ENCODE measurements around the gene PUS7L. TPM values are rescaled to one million over a fixed set of nuclear protein-coding genes. Genes with fewer than 3 reads are reported as not detected.

The PUS7L gene
- total and polyA plus RNA-seq, 2 of the 13 experiments (the other 11 are each of a cell fraction or from before 2014, with no cell fraction given): 6.5 to 37.6 TPM

- Histone ChIP-seq H3K27me3 (ENCODE audit: control insufficient read depth in 1 of 2, insufficient read depth in 2 of 2, low read length in 2 of 2) (no peaks in the 10 kb centered on the region; a peak in 1 of 5 replicates), H3K27ac (ENCODE audit: extremely low read length, insufficient read depth, low read length) (no peak overlapping the region), H3K4me3 (replicated peaks in 1 of 3; ENCODE audit: insufficient read depth in 1 of 3, low read depth in 2 of 3, low read length in 3 of 3) (no peak overlapping the region), H4K20me1 (ENCODE audit: insufficient read depth, low read length) (no peaks in the 10 kb centered on the region), H2AFZ (ENCODE audit: low read length) (no peak overlapping the region), H3K4me1 (ENCODE audit: insufficient read depth, low read length) (peaks cover 21% of the 10 kb centered on the region), H3K36me3 (replicated peaks in 1 of 2; ENCODE audit: control insufficient read depth in 1 of 2, insufficient read depth in 2 of 2, low read length in 2 of 2) (no peaks in the 10 kb centered on the region), H3K4me2 (ENCODE audit: low read depth, low read length) (no peak overlapping the region), H3K79me2 (ENCODE audit: insufficient read depth, low read length) (no peaks in the 10 kb centered on the region), H3K9me3 (ENCODE audit: low read length) (no peaks in the 10 kb centered on the region), H3K9ac (ENCODE audit: insufficient read depth, low read depth, low read length) (no peak overlapping the region)
- DNase-seq (ENCODE audit: low spot score) (no peak), ATAC-seq (no peak), FAIRE-seq (no peak)
- intact Hi-C loops (cut with micrococcal nuclease; ENCODE audit: unreplicated experiment) (no loop called here), in situ Hi-C loops (cut with HindIII; ENCODE audit: extremely low pct_ligation_motif_present, low pct_unique_long_range_greater_than_20kb) (no loop called here)
- ChIA-PET CTCF (ENCODE audit: low intra/inter-chr PET ratio, low total read pairs) (no interaction called here), POLR2A (no interaction called here)
- no TSS peak for BruUV-seq (replicated peaks)
- TF ChIP-seq BRCA1 (CRISPR knock-in tag; IDR thresholded peaks at IDR 0.05) (no peak), ZSCAN29 (CRISPR knock-in tag; conservative IDR thresholded peaks at IDR 0.05) (no peak), TBL1XR1 (IDR thresholded peaks at IDR 0.05; ENCODE audit: borderline replicate concordance, low read length, partially characterized antibody) (no peak), SP5 (CRISPR knock-in tag; IDR thresholded peaks at IDR 0.05; ENCODE audit: borderline replicate concordance, low read depth) (no peak), ZNF558 (CRISPR knock-in tag; IDR thresholded peaks at IDR 0.05; ENCODE audit: borderline replicate concordance) (no peak), MIXL1 (CRISPR knock-in tag; IDR thresholded peaks at IDR 0.05) (no peak), ZNF441 (CRISPR knock-in tag; IDR thresholded peaks at IDR 0.05; ENCODE audit: borderline replicate concordance) (no peak), ZBTB8A (CRISPR knock-in tag; IDR thresholded peaks at IDR 0.05; ENCODE audit: borderline replicate concordance, low read depth) (no peak), YEATS2 (CRISPR knock-in tag; IDR thresholded peaks at IDR 0.05; ENCODE audit: borderline replicate concordance) (no peak), ZNF367 (CRISPR knock-in tag; IDR thresholded peaks at IDR 0.05; ENCODE audit: borderline replicate concordance) (no peak), DR1 (CRISPR knock-in tag; IDR thresholded peaks at IDR 0.05) (no peak), ZMAT5 (CRISPR knock-in tag; IDR thresholded peaks at IDR 0.05; ENCODE audit: borderline replicate concordance, low read depth) (no peak), ZBTB33 (CRISPR knock-in tag; IDR thresholded peaks at IDR 0.05) (no peak), ZNF17 (CRISPR knock-in tag; IDR thresholded peaks at IDR 0.05) (no peak), ZNF747 (CRISPR knock-in tag; IDR thresholded peaks at IDR 0.05; ENCODE audit: borderline replicate concordance) (no peak), HOXD1 (CRISPR knock-in tag; IDR thresholded peaks at IDR 0.05) (no peak), ZNF720 (CRISPR knock-in tag; IDR thresholded peaks at IDR 0.05) (no peak), NFE2 (CRISPR knock-in tag; IDR thresholded peaks at IDR 0.05) (no peak)
- TF ChIP-seq, protein P1, sequence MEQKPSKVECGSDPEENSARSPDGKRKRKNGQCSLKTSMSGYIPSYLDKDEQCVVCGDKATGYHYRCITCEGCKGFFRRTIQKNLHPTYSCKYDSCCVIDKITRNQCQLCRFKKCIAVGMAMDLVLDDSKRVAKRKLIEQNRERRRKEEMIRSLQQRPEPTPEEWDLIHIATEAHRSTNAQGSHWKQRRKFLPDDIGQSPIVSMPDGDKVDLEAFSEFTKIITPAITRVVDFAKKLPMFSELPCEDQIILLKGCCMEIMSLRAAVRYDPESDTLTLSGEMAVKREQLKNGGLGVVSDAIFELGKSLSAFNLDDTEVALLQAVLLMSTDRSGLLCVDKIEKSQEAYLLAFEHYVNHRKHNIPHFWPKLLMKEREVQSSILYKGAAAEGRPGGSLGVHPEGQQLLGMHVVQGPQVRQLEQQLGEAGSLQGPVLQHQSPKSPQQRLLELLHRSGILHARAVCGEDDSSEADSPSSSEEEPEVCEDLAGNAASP (CRISPR knock-in tag; IDR thresholded peaks at IDR 0.05; ENCODE audit: borderline replicate concordance): no peak
These were observed 5.2 kb upstream of the PUS7L start for GRCh38 chr12:43763769-43764168.

All from HepG2 (cell line).